Measurements from ENCODE around the gene NLGN4X.

Gene NLGN4X

DNA sequence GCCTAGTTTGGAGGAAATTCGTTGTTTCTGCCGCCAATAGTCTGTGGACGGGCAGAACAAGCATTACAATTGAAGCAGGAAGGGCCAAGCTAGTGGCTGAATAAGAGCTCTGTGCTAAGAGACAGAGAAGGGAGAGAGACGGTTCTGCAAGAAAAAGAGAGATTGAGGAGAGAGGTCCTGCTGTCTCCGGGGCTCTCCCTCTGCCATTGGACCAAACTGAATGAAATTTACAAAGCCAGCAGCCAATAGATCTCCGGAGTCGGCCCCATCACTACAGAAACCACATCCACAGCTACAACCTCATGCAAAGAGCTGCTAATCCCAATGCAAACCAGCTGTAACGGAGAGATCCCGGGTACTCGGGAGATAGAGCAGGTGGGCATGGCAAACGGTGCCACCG, at the start of gene NLGN4X:
Gene NLGN4X, minus strand, starts transcription at position 148 of the 400 bp plus-strand sequence. CDS start 77,401 bp downstream, outside the sequence.
- peak; percentile 74 for DNase-seq

DNA sequence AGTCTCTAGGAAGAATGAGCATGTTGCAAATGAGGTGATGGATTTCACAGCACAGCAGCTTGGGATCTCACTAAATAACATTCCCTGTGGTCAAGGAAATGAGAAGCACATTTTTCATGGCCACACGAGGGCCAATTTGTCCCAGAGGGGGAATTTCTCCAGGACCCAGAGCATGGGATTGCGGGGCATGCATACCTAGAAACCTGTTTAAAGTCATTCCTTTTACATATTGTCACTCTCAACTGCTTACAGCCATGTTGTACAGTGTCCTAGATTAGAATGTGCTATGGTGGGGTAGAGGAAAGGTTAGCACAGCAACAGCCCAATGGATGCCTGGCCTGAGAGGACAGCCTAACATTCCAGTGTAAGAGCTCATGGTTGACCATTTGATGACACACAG, 37.4 kb upstream of the NLGN4X start:
- no peak for DNase-seq

DNA sequence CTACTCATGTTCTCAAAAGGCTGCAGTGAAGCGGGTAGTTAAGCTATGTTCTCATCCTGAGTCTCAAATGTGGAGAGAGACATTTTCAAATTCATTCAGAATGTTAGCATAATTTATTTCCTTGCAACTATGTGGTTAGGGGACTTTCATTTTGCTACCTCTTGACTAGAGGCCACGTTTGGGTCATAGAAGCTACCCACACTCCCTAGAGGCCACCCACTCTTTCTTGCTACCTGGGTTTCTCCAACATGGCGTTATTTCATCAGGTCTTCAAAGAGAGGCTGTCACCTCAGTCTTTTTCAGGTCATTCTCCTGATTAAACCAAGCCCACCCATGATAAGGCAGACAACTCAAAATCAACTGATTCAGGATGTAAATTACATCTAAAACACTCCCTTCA, 34.3 kb upstream of the NLGN4X start:
- DNase-seq = no peak

DNA sequence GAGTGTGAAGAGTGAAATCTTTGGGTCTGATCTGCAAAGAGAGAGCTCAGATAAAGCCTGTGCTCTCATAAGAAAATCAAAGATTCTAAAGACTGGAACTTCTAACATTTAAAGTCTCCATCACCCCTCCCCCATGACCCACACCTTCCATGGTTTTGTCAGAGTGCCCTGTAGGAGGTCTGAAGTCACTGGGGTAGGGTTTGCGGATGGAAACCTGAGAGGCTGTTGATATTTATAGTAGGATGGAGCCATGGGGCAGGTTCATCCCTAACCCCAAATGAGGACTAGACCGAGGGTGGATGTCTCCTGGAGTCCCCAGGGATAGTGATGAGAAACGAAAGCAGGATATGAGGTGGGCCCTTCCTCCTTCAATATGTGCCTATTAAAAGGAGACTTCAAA, 28.4 kb upstream of the NLGN4X start:
- DNase-seq = no peak

DNA sequence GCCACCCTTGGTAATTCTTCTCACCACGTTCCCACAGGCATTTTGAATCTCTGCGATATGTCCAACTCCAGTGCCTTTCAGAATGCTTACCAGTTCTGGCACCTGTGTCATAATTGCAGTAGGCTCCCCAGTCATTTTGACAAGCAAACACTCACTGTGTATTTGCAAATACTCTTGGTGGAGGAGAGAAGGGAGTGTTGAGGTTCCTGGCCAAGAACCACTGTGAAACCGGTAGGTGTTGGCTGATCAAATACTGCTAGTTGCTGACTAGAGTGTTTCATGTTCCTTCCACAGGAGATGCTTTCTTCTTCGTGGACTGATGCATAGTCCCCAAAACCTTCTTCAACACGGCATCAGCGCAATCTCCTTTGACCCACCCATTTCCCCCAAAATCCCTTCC, 16.0 kb upstream of the NLGN4X start:
- no peak for DNase-seq

DNA sequence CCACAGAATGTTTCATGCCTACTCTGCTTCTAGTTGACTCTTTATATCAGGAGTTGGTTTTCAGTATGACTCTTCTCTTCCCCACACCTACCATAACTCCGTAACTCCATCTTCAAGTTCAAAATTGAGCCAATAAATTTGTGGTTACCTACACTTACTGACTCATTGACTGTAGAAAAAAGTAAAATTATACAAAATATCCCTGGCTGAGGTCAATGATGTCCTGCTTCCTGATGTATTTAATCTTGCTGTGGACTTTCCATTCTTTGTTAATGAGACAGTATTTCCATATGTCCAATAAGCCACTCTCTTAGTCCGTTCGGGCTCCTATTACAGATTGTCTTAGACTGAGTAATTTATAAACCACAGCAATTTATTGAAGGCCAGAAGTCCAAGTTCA, 9.9 kb upstream of the NLGN4X start:
- no peak for DNase-seq

DNA sequence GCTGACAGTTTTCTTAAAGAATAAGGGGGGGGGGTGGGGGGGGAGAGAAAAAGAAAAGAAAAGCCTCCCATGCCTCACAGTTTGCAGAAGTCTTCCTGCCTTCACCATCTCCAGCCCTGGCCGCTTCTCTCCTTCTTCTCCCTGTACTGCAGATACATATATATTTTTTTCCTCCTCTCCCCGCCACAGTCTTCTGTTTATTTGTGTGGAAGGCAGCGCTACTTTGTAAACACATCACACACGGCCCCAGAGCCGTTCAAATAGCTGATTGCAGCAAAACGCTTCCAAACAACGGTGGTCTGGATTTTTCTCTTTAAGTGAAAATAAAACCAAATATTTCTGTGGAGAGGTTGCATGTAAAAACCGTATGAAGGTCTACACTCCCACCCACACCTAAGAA, 732 bp downstream of the NLGN4X start:
- DNase-seq = no peak

DNA sequence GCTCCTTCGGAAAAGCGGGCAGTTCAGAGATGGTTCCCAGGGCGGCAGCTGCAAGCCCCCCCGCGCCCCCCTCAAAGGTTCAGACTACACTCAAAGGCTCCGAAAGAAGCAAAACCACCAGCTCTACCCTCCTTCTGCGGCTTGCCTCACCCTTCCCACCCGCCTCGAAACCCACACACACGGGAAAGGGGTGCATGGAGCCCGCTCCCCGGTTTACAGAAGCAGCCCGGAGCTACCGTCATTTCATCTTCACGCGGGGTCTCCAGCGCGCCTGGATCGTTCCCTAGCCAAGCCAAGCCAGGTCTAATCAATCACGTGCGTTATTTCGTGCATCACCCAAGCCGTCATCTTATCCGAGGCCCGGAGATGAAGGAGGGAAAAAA, 1.2 kb downstream of the NLGN4X start:
- peak; percentile 84 for DNase-seq

DNA sequence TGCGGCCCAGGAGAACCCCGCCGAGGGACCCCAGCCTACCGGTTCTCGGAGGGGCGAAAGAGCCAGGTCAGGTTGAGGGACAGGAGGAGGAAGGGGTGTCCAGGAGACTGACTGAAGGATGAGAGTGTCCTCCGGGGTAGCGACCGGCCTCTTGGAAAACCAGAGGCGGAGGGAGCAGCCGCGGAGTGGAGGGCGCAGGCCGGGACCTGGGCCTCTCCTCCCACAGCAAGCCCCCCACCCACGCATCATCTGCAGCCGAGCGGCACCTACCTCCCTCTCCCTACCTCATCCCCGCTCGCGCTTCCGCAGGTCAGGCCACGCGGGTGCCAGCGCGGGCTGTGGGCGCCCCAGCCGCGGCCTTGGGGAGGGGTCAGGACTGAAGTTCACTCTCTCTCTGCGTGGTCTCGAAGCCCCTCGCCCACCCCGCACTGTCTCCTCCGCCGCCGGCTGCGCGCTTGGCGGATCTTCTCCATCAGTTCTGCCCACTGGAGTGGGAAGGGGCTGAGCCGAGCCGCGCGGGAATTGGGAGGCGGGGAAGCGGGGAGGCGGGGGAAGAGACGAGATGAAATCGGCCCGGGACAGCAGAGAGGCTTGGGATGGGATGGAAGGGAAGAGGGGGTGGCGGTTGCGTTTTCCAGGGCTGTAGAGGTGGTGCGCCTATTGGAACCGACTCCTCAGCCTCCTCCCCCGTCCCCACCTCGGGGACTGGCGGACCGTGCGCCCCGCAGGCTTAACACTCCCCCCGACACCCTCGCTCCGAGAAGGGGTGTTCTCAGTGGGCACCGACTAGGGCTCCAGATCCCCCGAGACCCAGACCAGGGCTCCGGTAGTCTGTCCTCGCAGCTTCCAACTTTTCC, 1.8 kb downstream of the NLGN4X start:
- DNase-seq = peak; percentile 95

DNA sequence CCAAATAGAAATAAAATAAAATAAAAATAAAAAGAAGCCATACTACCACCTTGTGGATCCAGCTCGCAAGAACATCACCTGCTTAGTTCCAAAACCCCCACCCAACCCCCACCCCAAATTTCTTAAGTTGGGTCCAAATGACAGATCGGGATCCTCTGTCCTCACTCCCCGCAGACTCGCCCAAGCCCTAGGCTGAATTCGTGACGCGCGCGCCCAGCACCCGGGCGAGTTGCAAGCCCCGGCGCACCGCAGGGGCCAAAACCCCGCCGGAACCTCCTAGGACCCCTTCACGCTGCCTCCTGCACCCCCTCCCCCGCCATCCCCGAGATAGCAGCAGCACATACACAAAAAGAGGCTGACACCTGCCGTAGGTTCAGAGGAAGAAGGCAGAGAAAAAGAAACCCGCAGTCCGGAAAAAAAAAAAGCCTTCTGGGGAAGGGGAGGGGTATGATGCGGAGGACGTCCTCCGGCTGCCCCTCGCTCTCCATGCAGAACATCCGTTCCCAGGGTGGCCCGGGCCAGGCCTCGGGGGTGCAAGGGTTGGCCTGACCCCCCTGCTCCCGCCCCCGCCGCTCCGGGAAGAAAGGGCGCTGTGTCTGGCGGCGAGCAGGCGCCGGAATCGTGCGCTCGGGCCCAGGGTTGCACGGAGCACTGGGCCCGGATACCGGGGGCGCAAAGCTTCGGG, 2.6 kb downstream of the NLGN4X start:
- DNase-seq = no peak

DNA sequence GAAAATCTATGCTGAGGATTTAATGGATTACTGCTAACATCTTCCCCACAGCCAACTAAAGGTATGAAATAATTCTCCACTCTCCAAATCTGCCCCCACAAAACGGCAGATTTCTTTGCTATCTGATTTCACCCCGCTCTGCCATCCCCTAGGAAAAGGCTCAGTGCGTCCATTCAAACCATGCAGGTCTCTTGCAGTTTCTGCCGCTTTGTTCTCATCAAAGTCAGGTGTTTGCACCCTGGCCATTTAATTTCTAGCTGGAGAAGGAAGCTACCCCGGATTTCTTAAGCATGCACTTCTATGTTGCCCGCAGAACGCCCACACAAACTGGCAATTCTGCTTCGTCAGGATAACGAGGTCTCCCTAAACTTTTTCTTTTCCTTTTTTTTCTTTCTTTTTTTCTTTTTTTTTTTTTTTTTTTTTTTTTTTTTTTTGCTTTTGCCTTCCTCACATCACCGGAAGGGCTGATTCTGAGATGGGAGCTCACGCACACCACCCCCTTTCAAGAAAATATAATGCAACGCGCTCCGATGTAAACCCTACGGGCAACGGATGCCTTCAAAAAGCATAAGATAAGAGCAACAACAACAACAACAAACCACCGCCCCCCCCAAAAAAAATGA, 3.3 kb downstream of the NLGN4X start:
- DNase-seq = peak; percentile 73

DNA sequence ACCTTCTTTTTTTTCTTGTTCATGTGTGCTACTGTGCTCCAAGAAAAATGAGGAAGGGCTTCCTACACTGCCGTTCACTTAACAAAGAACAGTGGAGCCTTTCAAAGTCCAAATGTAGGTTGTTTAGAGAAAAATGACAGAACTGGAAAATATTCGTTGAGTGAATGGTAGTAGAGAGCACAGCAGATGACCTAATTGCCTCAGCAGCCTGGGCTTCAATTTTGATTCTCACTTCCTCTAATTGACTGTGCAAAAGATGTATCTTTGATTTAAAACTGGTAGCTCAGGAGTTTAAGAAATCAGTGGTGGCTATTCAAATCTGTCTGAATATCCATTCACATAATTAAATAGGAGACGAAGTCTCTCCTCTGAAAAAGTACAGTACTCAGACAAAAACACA, 5.2 kb downstream of the NLGN4X start:
- DNase-seq = no peak

DNA sequence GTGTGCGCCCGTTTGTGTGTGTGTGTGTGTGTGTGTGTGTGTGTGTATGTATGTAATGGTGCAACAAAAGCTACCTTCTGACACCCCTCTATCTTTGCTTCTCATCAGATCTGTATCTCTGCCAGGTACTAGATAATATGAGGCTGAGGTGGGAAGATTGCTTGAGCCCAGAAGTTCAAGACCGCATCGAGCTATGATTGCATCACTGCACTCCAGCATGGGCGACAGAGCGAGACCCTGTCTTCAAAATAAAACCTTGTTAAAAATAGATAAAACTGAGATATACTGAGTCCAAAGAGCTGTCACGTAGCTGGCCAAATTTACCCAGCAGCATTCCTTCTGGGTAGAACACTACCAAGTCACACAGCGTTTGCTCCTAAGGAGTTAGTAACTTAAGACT, 18.4 kb downstream of the NLGN4X start:
- no peak for DNase-seq

DNA sequence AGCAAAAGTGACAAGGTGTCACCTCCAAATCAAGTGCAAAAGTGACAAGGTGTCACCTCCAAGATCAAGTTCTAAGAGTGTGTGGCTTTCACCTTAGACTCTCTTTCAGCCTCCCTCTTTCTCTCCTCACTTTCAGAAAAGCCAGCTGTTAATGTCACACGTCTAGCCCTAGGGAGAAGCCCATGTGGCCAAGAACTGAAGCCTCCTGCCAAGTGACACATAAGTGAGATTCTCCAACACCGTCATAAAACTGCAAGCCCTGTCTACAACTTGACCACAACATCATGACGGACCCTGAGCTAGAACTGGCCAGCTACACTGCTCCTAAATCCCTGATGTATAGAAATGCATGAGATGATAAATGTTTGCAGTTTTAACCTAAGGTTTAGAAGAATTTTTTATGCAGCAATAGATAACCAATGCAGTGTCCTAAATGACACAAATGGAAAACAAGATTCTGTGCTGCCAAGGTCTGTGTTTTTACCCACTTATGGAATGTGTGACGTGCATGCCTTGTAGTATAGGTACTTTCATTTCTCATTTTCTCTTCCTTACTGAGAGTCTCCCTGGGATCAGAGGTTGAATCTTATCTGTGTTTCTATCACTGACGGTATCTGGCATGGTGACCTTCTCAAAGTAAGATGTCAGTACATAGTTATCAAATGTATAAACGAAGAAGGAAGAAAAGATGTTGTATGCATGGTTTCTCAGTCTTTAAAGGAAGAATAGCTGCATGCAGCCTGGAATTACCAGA, 25.0 kb downstream of the NLGN4X start:
- no peak for DNase-seq

DNA sequence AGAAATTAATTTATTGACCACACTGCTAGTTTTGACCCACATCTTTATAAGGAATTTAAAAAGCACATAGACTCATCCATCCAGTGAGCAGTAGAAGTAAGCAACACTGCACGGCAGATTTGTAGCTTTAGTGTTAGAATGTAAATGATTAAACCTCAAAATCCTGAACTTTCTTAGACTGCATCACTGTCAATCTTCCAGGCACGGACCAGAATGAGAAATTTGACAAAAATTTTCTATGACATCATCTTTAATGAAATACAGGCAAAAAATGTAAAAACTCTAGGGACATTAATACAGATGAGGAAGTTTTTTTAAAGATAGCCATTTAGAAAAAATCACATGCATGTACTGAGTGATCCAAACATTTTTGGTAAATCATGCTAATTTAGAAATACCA, 29.2 kb downstream of the NLGN4X start:
- no peak for DNase-seq

DNA sequence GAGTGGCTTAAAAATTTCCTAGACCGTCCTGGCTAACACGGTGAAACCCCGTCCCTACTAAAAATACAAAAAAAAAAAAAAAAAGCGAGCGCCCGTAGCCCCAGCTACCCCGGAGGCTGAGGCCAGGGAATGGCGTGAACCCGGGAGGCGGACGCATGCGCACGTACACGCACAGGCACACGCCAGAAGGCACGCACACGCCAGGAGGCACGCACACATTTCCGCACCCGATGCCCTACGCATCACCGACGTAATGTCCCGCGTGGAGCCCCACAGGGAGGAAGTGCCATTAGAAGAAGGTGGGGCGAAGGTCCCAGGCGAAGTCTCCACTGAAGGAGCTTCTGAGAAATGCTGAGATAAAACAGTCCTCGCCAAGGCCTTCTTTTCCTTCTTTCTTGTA, 41.4 kb downstream of the NLGN4X start:
- no peak for DNase-seq

DNA sequence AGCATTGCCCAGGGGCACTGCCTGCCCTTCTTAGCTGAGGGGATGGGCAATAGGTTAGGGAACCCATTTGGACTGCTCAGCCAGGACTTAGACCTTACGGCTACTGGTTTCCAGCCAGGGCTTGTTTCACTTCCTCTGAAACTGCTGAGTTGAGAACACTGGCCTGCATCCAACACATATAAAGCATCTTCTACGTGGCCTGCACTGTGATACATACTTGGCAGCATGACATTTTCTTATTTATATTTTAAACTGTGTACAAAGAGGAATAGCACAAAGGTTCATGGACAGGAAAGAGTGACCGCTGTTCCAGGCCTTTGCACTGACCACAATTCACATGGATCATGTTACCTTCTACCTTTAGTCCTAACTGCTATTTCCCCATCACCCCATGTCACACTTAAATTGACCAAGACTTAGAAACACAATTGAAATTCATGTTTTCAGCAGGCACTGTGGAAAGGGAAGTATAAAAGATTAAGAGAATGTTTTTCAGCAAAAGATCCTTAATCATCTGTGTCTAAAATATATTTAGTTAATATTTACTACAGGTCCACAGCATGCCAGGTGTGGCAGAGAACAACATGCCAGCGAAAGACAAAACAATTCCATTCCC, 43.7 kb downstream of the NLGN4X start:
- DNase-seq = no peak

DNA sequence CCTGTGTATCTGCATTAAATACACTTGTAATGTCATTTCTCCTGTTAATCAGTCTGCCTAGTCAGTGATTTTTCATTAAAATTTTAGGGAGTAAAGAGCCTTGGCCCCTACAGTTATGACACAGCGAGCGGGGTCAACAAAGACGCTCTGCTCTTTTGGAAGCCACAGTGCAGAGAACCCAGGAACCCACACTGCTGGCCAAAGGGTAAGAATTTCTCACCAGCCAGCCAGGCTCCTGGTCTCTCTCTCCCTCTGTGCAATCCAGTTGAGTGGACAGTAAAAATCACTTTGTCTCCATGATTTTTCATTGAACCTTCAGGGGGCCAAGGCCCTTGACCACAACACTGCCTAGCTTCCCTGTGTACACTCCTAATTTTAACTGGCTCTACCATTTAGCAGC, 52.8 kb downstream of the NLGN4X start:
- DNase-seq = no peak

DNA sequence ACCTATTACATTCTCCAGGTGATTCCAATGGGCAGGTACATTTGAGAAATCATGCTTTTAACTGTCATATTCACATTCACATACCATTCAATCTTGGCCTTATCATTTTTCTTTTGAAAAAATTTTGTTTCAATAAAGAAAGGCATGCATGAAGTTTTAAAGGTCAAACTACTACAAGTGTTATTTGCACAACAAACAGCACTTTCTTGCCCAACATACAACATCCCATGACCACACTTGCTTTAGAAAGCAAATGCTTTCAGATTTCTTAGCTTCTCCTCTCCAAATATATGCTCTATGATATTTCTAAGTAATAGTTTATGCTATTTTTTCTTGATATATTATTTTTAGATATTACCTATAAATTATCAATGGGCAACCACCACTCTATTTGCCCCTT, 58.2 kb downstream of the NLGN4X start:
- DNase-seq = no peak

DNA sequence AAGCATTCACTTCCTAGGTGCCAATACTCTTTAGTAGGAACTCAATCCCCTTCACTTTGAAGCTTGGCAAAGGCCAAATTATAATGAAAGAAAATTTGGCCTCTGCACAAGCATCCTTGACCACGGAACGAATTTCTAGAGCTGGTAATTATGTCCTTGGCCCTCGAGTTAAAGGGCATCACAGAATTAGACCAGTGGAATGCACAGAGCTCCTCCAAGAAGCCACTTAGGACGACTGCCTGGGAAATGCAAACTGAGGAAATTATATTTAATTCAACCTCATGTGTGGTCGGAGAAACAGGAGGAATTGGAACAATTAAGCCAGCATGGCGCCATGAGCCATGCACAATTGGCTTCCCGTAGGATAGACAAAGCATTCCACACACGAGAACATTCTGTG, 59.3 kb downstream of the NLGN4X start:
- peak; percentile 35 for DNase-seq

DNA sequence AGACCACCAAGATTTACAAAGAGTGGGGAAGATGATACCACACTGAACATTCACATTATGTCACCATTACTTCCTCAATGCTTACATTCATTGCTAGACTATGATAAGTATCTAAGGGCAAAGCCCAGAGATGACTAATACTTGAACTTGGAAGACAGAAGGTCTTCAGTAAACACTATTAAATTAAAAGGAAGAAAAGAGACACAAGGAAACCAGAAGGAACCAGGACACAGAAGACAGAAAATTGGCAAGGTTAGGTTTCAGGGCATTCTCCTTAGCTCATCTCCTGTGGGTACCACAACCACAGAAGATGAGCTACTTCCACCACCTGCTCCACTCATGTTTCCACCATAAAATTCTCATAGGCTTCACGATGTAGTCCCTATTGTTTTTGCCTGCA, 64.9 kb downstream of the NLGN4X start:
- no peak for DNase-seq

DNA sequence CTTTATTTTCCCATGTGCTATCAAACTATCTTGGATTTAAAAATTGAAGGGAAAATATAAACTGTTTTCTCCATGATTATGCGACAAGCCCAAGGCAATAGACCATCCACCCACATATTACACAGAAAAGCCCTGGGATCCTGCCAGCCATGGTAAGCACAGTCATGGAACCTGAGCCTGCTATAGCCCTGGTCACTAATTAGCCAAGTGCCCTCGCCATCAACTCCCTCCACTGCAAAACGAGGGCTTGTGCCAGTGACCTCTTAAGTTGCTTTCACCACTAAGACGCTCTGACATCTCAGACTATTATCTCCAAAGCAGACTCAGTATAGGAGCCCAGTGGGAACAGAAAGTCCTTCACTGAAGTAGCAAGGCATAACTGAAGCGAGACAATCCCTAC, 69.2 kb downstream of the NLGN4X start:
- DNase-seq = peak; percentile 44

DNA sequence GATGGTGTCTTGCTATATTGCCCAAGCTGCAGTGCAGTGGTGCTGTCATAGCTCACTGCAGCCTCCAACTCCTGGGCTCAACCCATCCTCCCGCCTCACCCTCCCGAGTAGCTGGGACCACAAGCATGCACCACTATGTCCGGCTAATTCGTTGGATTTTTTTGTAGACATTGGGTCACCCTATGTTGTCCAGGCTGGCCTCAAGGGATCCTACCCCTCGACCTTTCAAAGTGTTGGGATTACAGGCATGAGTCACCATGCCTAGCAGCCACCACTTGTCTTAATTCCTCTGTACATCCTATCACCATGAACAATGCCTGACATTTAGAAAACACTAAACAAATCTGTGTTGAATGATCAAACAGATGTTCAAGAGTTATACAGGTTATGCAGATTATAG, 76.7 kb downstream of the NLGN4X start:
- DNase-seq = no peak

Measured in retina (tissue), 1 donor.